Activated CD4-positive, alpha-beta T cell treated with anti-CD3 and anti-CD28 coated beads for 24 hours (primary cell): ENCODE measurements around the gene SPEF1.
"Not testable (repeated sequence)": the region's sequence is repeated elsewhere in the genome, so short reads cannot be mapped to it uniquely, and the experiment has no call there.

Experiments used
- DNase-seq, 2 donors: peaks; one replicate each; pipeline ENCODE4 v3.0.0-alpha.2; 2020; ENCODE audit warnings: low read depth in 2 of 2

The SPEF1 gene

DNA sequence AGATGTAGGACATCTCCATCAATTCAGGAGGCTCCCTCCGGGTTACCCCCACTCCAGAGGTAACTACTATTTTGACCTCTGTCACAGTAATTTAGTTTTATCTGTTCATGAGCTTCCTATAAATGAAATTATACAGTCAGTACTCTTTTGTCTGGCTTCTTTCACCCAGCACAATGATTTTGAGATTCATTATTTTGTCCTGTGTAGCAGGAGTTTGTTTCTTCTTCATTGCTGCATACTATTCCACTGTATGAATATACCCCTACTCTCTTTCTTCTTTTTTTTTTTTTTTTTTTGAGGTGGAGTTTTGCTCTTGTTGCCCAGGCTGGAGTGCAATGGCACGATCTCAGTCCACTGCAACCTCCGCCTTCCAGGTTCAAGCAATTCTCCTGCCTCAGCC lies 27.3 kb upstream of the SPEF1 start:
- DNase-seq: no peak

DNA sequence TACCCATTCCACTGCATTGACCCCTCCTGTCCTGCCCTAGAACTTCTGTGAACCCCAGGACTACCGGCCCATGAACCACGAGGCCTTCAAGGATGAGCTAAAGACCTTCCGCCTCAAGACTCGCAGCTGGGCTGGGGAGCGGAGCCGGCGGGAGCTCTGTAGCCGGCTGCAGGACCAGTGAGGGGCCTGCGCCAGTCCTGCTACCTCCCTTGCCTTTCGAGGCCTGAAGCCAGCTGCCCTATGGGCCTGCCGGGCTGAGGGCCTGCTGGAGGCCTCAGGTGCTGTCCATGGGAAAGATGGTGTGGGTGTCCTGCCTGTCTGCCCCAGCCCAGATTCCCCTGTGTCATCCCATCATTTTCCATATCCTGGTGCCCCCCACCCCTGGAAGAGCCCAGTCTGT lies 23.5 kb upstream of the SPEF1 start:
- no peak for DNase-seq

DNA sequence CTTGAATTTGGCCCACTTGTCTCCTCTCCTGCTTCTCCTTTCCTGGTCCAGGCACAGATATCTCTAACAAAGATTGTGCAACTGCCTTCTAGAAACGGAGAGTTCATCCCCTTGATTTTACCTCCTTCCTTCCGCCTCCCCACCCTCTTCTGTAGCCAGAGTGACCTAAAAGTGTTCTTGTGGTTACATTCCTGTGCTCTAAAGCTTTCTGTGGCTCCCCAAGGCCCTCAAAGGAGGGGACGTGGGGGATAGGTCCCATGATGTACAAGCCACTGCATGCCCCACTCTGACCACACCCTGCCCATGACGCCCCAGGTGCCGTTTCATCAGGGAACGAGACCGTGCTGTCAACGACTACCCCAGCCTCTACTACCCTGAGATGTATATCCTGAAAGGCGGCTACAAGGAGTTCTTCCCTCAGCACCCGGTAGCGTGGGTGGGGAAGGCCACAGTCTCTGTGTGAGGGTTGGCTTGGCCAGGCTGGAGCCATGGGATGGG lies 23.1 kb upstream of the SPEF1 start:
- no peak for DNase-seq

DNA sequence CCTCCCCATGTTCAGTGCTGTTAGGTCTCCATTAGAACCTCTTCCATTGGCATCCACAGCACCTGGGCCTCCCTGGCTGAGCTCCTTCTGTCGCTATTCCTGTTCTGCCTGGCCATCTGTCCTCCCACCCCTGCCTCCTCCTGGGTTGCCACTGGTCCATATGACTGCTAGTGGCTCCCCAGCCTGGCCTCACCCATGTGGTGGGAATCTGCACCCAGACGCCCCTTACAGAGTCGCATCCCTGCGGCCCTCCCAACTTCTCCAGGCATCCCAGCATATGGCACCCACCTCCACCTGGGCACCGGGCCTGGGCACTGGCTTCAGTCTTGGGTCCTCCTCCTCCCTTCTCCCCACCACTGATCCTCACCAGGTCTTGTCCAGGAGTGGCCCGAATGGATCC lies 22.6 kb upstream of the SPEF1 start:
- DNase-seq: no peak

DNA sequence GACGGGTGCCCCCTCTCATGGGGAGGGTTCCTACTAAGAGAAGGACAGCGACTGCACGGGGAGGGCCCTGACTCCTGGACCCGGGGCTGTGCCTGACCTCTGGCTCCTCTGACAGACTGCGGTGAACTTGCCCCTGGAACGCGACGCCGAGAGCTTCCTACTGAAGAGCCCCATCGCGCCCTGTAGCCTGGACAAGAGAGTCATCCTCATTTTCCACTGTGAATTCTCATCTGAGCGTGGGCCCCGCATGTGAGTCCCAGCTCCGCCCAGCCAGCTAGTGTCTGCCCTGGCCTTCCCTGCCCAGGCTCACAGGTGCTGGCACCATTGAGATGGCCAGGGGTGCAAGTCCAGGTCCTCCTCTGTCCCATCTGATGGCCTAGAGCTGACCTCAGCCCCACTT lies 22.0 kb upstream of the SPEF1 start:
- DNase-seq: no peak

DNA sequence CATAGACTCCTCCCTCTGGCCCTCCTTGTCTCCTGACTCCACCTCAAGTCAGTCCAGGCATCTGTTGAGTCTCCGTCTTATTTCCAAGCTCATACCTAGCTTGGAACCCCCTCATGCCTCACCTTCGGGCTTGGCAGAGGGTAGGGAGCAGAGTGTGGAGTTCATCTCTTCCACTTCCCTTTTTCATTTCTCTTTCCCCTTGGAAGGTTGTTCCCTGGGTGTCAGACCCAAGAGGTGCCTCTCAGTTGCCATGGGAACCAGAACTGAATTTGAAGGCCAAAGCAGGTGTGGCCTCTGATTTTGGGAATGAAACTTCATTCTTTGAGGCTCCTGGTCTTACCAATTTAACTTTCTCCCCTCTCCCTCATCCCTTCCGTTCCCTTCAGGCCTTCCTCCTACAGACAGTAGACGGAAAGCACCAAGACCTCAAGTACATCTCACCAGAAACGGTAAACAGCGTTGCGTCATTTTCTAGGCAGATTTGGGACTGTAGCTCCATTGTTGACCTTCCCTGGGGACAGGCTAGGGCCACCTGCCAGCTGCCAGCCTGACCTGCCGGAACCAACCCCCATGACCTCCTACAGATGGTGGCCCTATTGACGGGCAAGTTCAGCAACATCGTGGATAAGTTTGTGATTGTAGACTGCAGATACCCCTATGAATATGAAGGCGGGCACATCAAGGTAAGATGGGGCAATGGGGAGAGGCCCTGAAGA lies 21.4 kb upstream of the SPEF1 start:
- no peak for DNase-seq

DNA sequence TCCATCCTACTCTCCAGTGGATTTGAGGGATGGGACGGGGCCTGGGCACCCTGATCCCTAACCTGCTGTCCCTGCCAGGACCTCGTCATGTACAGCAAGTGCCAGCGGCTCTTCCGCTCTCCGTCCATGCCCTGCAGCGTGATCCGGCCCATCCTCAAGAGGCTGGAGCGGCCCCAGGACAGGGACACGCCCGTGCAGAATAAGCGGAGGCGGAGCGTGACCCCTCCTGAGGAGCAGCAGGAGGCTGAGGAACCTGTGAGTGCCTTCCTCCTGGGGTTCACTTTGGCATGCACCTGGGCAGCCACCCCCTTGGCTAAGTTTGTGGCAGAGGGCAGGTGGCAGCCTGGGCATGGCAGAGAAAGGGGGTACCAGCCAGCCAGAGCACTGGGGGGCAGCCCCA lies 20.6 kb upstream of the SPEF1 start:
- no peak for DNase-seq

DNA sequence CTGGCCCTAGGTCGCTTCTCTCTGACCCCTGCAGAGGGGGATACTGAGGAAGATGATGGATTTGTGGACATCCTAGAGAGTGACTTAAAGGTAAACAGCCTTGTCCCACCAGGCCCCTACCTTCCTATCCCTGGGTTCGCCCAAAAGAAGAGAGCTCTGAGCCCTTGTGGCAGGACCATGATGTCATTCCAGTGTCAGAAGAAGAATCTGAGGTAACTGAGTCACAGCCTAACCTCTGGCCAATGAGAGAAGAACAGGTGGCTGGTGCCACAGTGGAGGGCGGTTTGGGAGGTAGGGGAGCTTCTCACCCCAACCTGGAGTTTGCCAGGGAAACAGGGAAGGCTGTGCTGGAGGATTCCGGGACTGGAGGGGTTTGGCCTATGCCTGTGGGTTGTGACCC lies 20.1 kb upstream of the SPEF1 start:
- DNase-seq: no peak

DNA sequence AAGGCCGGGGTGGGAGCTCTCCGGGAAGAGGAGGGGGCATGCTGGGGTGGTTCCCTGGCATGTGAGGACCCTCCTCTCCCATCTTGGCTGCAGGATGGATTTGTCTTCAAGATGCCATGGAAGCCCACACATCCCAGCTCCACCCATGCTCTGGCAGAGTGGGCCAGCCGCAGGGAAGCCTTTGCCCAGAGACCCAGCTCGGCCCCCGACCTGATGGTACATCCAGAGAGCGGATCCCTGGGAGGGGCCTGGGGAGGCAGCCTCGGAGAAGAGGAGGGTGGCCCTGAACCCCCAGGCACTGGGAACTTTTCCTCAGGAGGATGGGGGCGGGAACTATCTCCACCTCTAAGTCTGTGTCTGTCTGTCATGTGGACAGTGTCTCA lies 19.6 kb upstream of the SPEF1 start:
- DNase-seq: no peak

DNA sequence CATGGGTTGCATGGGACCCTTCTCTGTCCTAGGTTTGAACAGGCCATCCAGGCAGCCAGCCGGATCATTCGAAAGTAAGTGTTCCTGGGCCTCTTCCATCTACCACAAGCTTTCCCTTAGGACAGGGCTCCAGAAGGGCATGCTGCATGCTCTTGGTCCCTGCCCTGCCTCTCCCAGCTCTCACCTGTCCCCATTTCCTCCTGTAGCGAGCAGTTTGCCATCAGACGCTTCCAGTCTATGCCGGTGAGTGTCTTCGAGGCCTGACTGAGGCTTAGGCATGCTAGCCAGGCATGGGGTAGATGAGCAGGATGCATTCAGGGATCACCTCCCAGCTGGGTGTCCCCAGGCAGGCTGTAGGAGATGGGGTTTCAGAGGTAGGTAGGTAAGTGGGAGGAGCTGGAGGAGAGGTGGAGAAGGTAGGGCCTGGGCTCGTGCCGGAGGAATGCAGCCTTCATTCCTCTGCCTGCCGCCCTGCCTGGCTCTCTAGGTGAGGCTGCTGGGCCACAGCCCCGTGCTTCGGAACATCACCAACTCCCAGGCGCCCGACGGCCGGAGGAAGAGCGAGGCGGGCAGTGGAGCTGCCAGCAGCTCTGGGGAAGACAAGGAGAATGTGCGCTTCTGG lies 19.1 kb upstream of the SPEF1 start:
- DNase-seq: no peak

DNA sequence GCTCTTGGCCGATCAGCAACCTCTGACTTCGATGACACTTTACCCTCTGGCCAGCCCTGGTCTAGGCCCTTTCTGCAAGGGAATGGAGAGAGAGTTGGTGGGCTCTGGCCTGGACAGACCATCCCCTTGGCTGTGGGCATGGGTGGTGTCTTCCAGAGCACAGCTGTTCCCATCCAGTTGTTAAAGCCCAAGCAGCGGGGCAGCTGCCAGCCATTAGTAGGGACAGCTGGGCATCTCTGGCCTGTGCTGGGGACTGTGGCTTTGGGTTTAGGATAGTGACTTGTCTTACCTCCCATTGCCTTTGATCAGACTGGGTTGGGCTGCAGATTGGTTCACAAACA lies 17.6 kb upstream of the SPEF1 start:
- DNase-seq: no peak

DNA sequence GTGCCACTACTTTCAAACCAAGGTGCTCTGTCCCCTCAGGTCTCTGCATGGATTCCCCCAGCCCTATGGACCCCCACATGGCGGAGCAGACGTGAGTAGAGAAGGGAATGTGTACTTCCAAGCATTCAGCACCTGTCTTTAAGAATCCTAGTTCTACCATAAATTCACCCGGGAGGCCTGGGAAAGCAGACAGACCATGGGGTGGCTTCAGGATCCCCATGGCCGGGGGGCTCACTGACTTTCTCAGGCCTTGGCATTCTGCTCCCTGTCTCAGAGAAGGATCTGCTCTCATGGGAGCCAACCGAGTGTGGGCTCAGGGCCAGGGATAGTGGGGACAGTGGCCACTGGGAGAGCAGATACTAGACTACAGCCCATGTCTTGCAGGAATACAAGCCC lies 17.1 kb upstream of the SPEF1 start:
- no peak for DNase-seq

DNA sequence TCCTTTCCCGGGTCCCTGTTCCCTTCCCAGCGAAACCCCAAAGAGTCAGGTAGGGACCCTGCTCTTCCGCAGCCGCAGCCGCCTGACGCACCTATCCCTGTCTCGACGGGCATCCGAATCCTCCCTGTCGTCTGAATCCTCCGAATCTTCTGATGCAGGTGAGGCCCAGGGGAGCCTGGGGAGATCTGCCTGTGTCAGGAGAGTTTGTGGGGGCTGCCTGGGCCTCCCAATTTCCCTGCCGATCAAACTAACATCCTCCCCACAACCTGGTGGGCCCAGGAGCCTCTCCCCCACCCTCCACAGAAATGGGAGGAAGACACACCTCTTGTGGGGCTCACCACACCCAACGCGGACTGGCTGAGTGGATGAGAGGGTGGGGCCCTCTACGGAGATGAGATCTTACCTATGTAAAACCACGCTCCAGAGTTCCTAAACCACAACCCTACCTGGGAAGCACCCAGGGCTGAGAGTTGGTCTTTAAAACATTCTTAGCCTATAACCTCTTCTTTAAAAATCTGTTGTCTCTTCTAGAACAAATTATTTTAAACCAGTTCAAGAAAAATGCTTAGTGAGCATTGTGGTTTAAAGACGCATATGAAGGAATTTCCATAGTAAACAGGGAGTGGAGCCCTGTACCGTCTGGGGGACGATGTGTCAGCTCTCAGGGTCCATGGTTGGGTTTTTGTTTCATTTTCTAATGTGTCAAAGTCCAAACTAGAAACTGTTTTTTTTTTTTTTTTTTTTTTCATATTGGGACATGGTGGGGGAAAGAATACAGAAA lies 16.5 kb upstream of the SPEF1 start:
- no peak for DNase-seq

DNA sequence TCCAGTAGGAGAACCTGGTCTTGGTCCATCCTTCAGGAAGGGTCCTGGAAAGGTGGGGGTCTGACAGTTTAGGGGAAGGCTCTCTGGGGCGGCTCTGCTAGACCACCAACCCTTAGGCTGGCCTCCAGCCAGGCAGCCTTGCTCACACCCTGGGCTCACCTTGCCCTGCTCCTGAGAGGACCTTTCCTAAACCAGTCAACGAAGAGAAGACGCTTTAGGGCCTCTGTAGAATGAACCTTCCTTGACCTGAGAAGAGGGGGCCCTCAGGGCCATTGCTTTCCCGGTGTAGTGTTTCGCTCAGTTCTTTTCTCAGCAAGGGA lies 15.9 kb upstream of the SPEF1 start:
- no peak for DNase-seq

DNA sequence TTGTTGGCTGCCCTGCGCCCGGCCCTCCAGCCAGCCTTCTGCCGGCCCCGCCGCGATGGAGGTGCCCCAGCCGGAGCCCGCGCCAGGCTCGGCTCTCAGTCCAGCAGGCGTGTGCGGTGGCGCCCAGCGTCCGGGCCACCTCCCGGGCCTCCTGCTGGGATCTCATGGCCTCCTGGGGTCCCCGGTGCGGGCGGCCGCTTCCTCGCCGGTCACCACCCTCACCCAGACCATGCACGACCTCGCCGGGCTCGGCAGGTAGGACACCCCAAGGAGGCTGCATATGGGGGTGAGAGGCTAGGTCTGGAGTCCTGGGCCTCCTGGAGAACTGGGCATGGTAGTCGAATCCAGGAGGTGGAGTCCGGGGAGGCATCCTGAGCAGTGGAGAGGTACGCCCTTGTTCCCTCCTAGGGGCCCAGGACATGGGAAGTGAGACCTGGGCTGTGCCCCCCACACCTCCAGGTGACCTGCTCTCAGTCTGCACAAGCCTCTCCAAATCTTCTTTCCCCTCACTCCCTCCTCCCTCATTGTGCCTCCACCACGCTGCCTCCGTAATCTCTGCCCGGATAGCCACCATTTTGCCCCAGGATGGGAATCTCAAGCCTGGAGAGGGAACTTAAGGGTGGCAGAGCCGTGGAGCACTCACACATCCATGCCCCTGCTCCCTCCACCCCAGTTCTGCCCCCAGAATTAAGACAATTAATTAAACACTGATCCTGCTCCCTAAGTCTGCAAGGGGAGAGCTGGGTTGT lies 15.4 kb upstream of the SPEF1 start:
- no peak for DNase-seq

DNA sequence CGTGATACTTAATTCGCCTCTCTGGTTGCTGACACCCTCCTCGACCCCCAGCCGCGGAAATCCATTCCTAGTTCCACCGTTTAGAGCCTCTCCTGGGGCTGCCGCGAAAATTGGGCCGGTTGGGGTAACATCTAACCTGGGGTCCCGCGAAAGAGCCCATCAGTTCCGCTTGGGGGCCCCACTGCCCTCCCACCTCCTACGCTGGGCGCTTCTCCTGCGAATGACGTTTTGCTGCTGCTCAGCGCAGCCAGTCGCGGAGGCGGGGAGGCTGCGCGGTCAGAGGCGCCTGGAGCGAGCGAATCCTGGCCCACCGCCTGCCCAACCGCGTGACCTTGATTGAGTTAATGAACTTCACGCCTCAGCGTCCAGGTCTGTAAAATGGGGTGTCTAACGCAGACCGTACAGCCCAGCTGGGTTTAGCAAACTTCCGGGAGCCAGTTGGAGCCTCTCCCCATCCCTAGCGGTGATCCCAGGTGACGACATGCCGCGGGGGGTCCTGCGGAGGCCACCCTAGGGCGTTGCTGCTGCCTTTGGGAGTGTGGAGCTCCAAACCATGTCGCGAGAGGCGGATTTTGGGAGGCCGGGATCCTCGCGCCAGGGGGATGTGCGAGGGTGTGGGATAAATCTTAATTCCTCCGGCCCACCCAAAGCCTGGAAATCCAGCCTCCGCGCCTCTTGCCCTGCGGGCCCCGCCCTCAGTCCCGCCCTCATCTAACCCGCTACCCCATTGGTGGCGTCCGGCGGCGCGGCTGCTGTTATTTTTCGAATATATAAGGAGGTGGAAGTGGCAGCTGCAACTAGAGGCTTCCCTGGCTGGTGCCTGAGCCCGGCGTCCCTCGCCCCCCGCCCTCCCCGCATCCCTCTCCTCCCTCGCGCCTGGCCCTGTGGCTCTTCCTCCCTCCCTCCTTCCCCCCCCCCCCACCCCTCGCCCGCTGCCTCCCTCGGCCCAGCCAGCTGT lies 14.5 kb upstream of the SPEF1 start, which contains the start of gene CDC25B:
Gene CDC25B, plus strand, starts transcription at position 800 of the 958 bp plus-strand sequence. CDS start 222 bp downstream, outside the sequence.
- DNase-seq: peak; percentile 81 to 90

DNA sequence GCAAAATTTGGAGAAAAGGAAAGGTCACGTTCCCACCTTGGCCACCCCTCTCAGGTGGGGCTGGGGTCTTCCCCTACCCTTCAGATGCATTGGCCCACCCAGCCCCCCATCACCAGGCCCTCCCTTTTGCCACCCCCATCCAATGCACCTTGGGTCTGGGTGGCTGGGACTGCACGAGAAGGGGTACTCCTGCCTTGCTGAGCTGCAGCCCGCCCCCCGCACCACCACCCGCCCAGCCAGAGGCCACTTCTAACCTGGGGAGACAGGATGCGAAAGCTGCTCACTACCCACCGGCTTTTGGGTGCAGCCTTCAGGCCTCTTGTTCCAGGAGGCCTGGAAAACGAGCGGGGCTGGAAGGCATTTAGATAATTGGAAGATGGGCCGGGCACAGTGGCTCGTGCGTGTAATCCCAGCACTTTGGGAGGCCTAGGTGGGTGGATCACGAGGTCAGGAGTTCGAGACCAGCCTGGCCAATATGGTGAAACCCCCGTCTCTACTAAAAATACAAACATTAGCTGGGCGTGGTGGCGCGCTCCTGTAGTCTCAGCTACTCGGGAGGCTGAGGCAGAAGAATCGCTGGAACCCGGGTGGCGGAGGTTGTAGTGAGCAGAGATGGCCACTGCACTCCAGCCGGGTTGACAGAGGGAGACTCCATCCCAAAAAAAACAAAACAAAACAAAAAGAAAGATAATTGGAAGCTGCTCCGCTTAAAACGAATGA lies 13.6 kb upstream of the SPEF1 start:
- no peak for DNase-seq

DNA sequence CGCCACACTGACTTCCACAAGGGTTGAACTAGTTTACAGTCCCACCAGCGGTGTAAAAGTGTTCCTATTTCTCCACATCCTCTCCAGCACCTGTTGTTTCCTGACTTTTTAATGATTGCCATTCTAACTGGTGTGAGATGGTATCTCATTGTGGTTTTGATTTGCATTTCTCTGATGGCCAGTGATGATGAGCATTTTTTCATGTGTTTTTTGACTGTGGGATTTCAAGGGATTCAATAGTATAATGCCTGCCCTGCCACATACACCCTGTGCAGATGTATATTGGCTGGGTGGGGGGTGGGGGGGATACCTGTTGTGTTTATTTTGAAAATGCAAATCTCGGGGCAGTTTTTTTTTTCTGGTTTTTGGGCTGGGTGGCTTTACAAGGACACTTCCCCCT lies 12.9 kb upstream of the SPEF1 start:
- not testable (repeated sequence) for DNase-seq

DNA sequence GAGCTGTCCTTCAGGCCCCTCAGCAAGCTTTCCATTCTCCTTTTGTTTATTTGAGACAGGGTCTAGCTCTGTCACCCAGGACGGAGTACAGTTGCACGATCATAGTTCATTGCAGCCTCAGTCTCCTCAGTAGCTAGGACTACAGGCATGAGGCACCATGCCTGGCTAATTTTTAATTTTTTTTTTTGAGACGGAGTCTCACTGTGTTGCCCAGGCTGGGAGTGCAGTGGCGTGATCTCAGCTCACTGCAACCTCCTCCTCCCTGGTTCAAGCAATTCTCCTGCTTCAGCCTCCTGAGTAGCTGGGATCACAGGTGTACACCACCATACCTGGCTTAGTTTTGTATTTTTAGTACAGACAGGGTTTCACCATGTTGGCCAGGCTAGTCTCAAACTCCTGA lies 8.0 kb upstream of the SPEF1 start:
- not testable (repeated sequence) for DNase-seq

DNA sequence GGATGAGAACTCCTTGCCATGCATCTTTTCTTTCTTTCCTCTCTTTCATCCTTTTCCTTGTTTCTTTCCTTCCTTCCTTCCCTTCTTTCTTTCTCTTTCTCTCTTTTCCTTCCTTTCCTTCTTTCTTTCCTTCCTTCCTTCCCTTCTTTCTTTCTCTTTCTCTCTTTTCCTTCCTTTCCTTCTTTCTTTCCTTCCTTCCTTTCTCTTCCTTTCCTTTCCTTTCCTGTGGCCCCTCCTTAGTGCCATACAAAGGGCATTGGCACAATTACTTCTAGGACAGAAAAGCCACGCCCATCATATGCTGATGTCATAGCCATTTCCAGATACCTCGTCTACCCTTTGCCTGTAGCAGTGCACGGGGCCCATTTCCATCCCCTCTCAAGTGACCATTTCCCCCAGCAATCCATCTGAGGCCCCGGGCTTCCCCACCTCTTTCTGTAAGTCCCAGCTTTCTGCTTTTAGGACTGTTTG lies 7.5 kb upstream of the SPEF1 start:
- DNase-seq: no peak
